HUES6 (cell line): Measurements from ENCODE around the gene SCUBE3.

Source experiments
- H3K27ac ChIP-seq: 2 replicates; pipeline ENCODE4 v1.7.0; 2013; ENCODE audit warnings: low read depth, mild to moderate bottlenecking, low read length, inconsistent platforms
- H3K27me3 ChIP-seq: 2 replicates; pipeline ENCODE4 v1.6.1; 2013; ENCODE audit warnings: low read length; ENCODE audit not compliant: control insufficient read depth, insufficient read depth
- H3K36me3 ChIP-seq: 2 replicates; pipeline ENCODE4 v1.6.1; 2013; ENCODE audit warnings: low read length; ENCODE audit not compliant: control insufficient read depth, insufficient read depth
- H3K4me1 ChIP-seq: 2 replicates; pipeline ENCODE4 v1.6.1; 2013; ENCODE audit warnings: low read length; ENCODE audit not compliant: control insufficient read depth, insufficient read depth
- H3K4me3 ChIP-seq: 2 replicates; pipeline ENCODE4 v1.5.1; 2013; ENCODE audit warnings: low read depth, low read length
- H3K9ac ChIP-seq: one replicate; pipeline ENCODE4 v1.6.1; 2013; ENCODE audit warnings: mild to moderate bottlenecking, low read length
- H3K9me3 ChIP-seq: 2 replicates; pipeline ENCODE4 v1.6.1; 2013; ENCODE audit warnings: low read depth, low read length; ENCODE audit not compliant: control insufficient read depth, insufficient read depth

The SCUBE3 gene

GRCh38 chr6:35224720-35225119 is 11.0 kb downstream of the SCUBE3 start:
- Histone ChIP-seq H3K4me1 (no peaks in the 10 kb centered on the region), H3K9me3 (no peaks in the 10 kb centered on the region), H3K27me3 (peaks cover 49% of the 10 kb centered on the region), H3K9ac (no peak overlapping the region), H3K27ac (no peak overlapping the region), H3K4me3 (no peak overlapping the region), H3K36me3 (no peaks in the 10 kb centered on the region)

DNA sequence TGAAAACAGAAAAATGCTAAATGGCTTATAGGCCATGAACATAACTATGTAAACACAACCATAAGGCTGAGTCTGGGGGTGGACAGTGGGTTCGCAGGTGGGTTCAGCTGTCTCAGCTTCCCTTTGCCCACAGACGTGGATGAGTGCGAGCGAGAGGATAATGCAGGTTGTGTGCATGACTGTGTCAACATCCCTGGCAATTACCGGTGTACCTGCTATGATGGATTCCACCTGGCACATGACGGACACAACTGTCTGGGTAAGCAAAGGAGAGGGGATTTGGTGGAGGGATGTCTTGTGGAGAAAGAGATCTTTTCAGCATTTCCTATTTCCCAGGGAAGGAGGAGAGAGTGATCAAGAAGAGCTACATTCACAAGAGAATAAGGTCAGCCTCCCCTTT is 14.7 kb downstream of the SCUBE3 start:
- no peak overlapping the region for H3K27ac ChIP-seq
- H3K9ac ChIP-seq, result no peak overlapping the region
- no peak overlapping the region for H3K4me3 ChIP-seq
- no peaks in the 10 kb centered on the region for H3K4me1 ChIP-seq
- H3K36me3 ChIP-seq, result no peaks in the 10 kb centered on the region
- H3K9me3 ChIP-seq, result no peaks in the 10 kb centered on the region
- H3K27me3 ChIP-seq, result peaks cover 15% of the 10 kb centered on the region

- H3K4me3 ChIP-seq, result no peak overlapping the region
- H3K36me3 ChIP-seq, result no peaks in the 10 kb centered on the region
- no peak overlapping the region for H3K9ac ChIP-seq
- no peak overlapping the region for H3K27ac ChIP-seq
- H3K4me1 ChIP-seq, result no peaks in the 10 kb centered on the region
- peaks cover 9% of the 10 kb centered on the region for H3K27me3 ChIP-seq
- no peaks in the 10 kb centered on the region for H3K9me3 ChIP-seq
Measured at GRCh38 chr6:35229304-35229703, 15.5 kb downstream of the SCUBE3 start.

- no peak overlapping the region for H3K27ac ChIP-seq
- no peaks in the 10 kb centered on the region for H3K36me3 ChIP-seq
- H3K9ac ChIP-seq, result no peak overlapping the region
- no peak overlapping the region for H3K4me3 ChIP-seq
- peaks cover 6% of the 10 kb centered on the region for H3K27me3 ChIP-seq
- no peaks in the 10 kb centered on the region for H3K4me1 ChIP-seq
- H3K9me3 ChIP-seq, result peaks cover 11% of the 10 kb centered on the region
Measured at GRCh38 chr6:35230498-35230897, 16.7 kb downstream of the SCUBE3 start.

DNA sequence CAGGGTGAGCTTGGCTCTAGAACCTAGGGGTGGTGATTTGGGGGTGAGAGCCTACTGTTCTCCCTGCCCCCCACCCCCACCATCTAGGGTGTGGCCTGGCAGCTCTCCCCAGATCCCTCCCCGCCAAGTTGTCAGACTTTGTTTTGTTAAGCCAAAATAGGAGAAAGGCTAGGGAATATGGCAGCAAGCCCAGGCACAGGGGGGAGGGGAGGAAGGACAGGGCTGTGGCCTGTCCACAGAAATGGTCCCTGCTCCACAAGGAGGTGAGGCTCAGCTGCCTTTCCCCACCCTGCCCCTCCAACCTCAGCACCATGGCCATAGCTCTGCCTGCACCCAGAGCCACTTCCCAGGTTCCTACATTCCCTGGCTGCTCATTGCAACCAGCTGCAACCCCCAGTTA is 17.2 kb downstream of the SCUBE3 start:
- Histone ChIP-seq H3K4me1 (no peaks in the 10 kb centered on the region), H3K36me3 (no peaks in the 10 kb centered on the region), H3K4me3 (no peak overlapping the region), H3K27ac (no peak overlapping the region), H3K27me3 (peaks cover 3% of the 10 kb centered on the region; the same call in 1 of the 2 replicates), H3K9me3 (peaks cover 11% of the 10 kb centered on the region), H3K9ac (no peak overlapping the region)

DNA sequence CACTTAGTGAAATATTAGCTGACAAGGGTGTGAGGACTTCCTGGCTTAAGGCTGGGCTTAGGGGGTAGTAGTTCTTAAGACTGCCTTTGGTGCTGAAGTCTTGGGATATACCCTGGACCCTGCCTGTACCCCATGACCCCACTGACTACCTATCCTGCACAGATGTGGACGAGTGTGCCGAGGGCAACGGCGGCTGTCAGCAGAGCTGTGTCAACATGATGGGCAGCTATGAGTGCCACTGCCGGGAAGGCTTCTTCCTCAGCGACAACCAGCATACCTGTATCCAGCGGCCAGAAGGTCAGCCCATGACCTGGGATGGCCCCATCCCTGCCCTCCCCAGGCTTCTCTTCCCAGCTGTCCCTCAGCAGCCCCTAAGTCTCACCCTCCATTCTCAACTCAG is 17.8 kb downstream of the SCUBE3 start:
- Histone ChIP-seq H3K4me1 (peaks cover 5% of the 10 kb centered on the region), H3K27ac (no peak overlapping the region), H3K36me3 (no peaks in the 10 kb centered on the region), H3K9me3 (peaks cover 14% of the 10 kb centered on the region), H3K27me3 (peaks cover 3% of the 10 kb centered on the region), H3K4me3 (no peak overlapping the region), H3K9ac (no peak overlapping the region)

DNA sequence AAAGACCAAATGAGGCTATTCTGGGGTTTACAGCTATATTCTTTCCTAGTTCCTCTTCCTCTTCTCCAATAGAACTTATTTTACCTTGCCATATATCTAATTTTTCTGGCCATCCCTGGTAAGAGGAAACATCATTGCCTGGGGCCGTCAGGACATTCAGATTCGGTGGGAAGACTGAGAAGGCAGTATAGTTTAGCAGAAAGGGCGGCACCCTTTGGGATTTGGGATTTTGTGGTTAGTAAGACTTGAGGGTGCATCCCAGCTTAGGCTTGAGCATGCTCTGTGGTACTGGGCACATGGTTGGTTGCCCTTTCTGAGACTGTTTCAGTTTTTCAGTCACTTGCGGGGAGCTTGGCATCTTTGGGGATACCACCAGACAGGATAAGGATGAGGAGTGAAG is 21.1 kb downstream of the SCUBE3 start:
- Histone ChIP-seq H3K4me1 (peaks cover 32% of the 10 kb centered on the region), H3K27ac (no peak overlapping the region), H3K9ac (no peak overlapping the region), H3K27me3 (peaks cover 22% of the 10 kb centered on the region), H3K9me3 (peaks cover 15% of the 10 kb centered on the region), H3K4me3 (no peak overlapping the region), H3K36me3 (no peaks in the 10 kb centered on the region; the same call in 1 of the 2 replicates)

GRCh38 chr6:35236223-35236622 is 22.5 kb downstream of the SCUBE3 start:
- no peak overlapping the region for H3K4me3 ChIP-seq
- H3K27ac ChIP-seq, result no peak overlapping the region
- H3K9me3 ChIP-seq, result peaks cover 15% of the 10 kb centered on the region
- H3K36me3 ChIP-seq, result no peaks in the 10 kb centered on the region; the same call in 1 of the 2 replicates
- H3K9ac ChIP-seq, result no peak overlapping the region
- peaks cover 35% of the 10 kb centered on the region for H3K4me1 ChIP-seq
- peaks cover 25% of the 10 kb centered on the region for H3K27me3 ChIP-seq

- Histone ChIP-seq H3K9ac (no peak overlapping the region), H3K36me3 (no peaks in the 10 kb centered on the region; the same call in 1 of the 2 replicates), H3K9me3 (peaks cover 15% of the 10 kb centered on the region), H3K27me3 (peaks cover 24% of the 10 kb centered on the region), H3K4me3 (no peak overlapping the region), H3K4me1 (peaks cover 44% of the 10 kb centered on the region), H3K27ac (no peak overlapping the region)
Measured at GRCh38 chr6:35237476-35237875, 23.7 kb downstream of the SCUBE3 start.

GRCh38 chr6:35238843-35239289 is 25.1 kb downstream of the SCUBE3 start:
- Histone ChIP-seq H3K9ac (no peak overlapping the region), H3K27me3 (peaks cover 24% of the 10 kb centered on the region)

DNA sequence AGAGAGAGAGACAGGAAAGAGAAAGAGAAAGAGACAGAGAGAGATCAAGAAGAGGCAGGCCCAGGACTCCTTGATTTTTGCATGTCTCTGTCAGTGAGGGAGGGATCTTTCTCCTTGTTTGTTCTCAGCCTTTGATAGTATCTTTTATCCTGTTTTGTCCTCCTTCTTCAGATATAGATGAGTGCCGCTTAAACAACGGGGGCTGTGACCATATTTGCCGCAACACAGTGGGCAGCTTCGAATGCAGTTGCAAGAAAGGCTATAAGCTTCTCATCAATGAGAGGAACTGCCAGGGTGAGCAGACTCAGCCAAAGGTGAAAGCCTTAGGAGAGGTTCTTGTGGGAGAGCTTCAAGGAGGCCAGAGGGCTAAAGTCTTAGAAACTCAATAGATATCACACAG is 25.8 kb downstream of the SCUBE3 start:
- Histone ChIP-seq H3K36me3 (no peaks in the 10 kb centered on the region; the same call in 1 of the 2 replicates), H3K27ac (no peak overlapping the region), H3K27me3 (peaks cover 24% of the 10 kb centered on the region), H3K9ac (no peak overlapping the region), H3K4me3 (no peak overlapping the region), H3K9me3 (peaks cover 13% of the 10 kb centered on the region), H3K4me1 (peaks cover 44% of the 10 kb centered on the region)

More at GRCh38 chr6:35238843-35239289, 25.1 kb downstream of the SCUBE3 start:
- H3K36me3 ChIP-seq, result no peaks in the 10 kb centered on the region; the same call in 1 of the 2 replicates
- H3K4me1 ChIP-seq, result peaks cover 44% of the 10 kb centered on the region
- H3K9me3 ChIP-seq, result peaks cover 15% of the 10 kb centered on the region
- H3K4me3 ChIP-seq, result no peak overlapping the region
- H3K27ac ChIP-seq, result no peak overlapping the region
